ENCODE results near the gene GPC1.

Gene GPC1

DNA sequence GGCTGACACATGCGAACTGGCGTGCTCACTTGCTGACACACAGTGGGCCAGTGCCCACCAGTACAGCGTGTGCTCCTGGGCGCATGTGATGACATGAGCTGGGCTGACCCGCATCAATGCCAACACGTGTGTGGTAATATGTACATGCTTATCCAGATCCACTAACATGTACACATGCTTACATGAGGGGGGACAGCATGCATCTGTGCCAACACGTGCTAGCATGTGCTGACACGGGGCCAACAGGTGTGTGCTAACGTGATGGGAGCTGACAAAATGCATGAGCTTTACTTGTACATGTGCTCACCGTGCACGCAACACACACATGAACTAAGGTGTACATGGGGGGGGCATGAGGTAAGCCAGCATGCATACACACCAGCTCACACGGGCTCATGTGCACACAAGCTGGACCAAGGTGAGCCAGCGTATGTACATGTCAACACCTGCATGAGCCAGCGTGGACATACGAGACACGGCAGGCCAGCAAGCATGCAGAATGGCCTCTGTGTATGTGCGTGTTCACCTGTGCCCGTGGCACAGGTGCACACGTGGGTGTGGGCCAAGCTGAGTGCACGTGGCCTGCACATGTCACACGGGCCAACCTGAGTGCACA lies 28.5 kb downstream of the GPC1 start:
- no peak for DNase-seq (ENCODE audit: low spot score)
- TF ChIP-seq, protein P1, sequence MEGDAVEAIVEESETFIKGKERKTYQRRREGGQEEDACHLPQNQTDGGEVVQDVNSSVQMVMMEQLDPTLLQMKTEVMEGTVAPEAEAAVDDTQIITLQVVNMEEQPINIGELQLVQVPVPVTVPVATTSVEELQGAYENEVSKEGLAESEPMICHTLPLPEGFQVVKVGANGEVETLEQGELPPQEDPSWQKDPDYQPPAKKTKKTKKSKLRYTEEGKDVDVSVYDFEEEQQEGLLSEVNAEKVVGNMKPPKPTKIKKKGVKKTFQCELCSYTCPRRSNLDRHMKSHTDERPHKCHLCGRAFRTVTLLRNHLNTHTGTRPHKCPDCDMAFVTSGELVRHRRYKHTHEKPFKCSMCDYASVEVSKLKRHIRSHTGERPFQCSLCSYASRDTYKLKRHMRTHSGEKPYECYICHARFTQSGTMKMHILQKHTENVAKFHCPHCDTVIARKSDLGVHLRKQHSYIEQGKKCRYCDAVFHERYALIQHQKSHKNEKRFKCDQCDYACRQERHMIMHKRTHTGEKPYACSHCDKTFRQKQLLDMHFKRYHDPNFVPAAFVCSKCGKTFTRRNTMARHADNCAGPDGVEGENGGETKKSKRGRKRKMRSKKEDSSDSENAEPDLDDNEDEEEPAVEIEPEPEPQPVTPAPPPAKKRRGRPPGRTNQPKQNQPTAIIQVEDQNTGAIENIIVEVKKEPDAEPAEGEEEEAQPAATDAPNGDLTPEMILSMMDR (IDR thresholded peaks at IDR 0.05; ENCODE audit: extremely low read depth, insufficient read depth, missing control alignments), result no peak
- in situ Hi-C loops (cut with MboI; ENCODE audit: low pct_unique_long_range_greater_than_20kb, low sequenced_read_pairs, unreplicated experiment), result no loop called here

DNA sequence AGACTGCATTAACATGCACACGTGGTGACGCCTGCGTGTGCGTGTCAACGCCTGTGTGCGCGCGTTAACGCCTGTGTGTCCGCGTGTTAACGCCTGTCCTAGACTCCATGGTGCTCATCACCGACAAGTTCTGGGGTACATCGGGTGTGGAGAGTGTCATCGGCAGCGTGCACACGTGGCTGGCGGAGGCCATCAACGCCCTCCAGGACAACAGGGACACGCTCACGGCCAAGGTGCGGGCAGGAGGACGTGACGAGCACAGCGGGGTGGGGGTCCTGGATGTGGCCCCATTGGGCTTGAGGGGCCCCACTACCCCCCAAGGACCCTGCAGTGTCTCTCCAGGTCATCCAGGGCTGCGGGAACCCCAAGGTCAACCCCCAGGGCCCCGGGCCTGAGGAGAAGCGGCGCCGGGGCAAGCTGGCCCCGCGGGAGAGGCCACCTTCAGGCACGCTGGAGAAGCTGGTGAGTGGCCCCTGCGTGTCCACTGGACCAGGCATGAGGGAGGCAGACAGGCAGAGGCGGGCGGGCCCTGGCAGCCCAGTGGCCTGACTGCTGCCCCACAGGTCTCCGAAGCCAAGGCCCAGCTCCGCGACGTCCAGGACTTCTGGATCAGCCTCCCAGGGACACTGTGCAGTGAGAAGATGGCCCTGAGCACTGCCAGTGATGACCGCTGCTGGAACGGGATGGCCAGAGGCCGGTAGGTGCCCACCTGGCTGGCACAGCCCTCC lies 29.2 kb downstream of the GPC1 start:
- no peak for DNase-seq (ENCODE audit: low spot score)
- in situ Hi-C loops (cut with MboI; ENCODE audit: low pct_unique_long_range_greater_than_20kb, low sequenced_read_pairs, unreplicated experiment), result no loop called here
- TF ChIP-seq, protein P1 (IDR thresholded peaks at IDR 0.05; ENCODE audit: extremely low read depth, insufficient read depth, missing control alignments), result no peak

- DNase-seq (ENCODE audit: low spot score), result no peak
Measured at GRCh38 chr2:240465268-240465764, 29.9 kb downstream of the GPC1 start.

GRCh38 chr2:240465765-240466578 lies 30.5 kb downstream of the GPC1 start:
- TF ChIP-seq, protein P1 (IDR thresholded peaks at IDR 0.05; ENCODE audit: extremely low read depth, insufficient read depth, missing control alignments), result no peak
- DNase-seq (ENCODE audit: low spot score), result no peak
- in situ Hi-C loops (cut with MboI; ENCODE audit: low pct_unique_long_range_greater_than_20kb, low sequenced_read_pairs, unreplicated experiment), result no loop called here

More at GRCh38 chr2:240465268-240465764, 29.9 kb downstream of the GPC1 start:
- TF ChIP-seq, protein P1 (IDR thresholded peaks at IDR 0.05; ENCODE audit: extremely low read depth, insufficient read depth, missing control alignments), result no peak
- in situ Hi-C loops (cut with MboI; ENCODE audit: low pct_unique_long_range_greater_than_20kb, low sequenced_read_pairs, unreplicated experiment), result no loop called here

GRCh38 chr2:240466579-240467148 lies 31.2 kb downstream of the GPC1 start:
- TF ChIP-seq, protein P1 (IDR thresholded peaks at IDR 0.05; ENCODE audit: extremely low read depth, insufficient read depth, missing control alignments), result no peak
- DNase-seq (ENCODE audit: low spot score), result no peak
- in situ Hi-C loops (cut with MboI; ENCODE audit: low pct_unique_long_range_greater_than_20kb, low sequenced_read_pairs, unreplicated experiment), result no loop called here

DNA sequence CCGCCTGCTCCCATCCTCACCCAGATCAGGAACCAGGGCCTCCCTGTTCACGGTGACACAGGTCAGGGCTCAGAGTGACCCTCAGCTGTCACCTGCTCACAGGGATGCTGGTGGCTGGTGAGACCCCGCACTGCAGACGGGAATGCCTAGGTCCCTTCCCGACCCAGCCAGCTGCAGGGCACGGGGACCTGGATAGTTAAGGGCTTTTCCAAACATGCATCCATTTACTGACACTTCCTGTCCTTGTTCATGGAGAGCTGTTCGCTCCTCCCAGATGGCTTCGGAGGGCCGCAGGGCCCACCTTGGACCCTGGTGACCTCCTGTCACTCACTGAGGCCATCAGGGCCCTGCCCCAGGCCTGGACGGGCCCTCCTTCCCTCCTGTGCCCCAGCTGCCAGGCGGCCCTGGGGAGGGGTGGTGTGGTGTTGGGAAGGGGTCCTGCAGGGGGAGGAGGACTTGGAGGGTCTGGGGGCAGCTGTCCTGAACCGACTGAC lies 31.7 kb downstream of the GPC1 start:
- TF ChIP-seq, protein P1 (IDR thresholded peaks at IDR 0.05; ENCODE audit: extremely low read depth, insufficient read depth, missing control alignments), result no peak
- DNase-seq (ENCODE audit: low spot score), result no peak
- in situ Hi-C loops (cut with MboI; ENCODE audit: low pct_unique_long_range_greater_than_20kb, low sequenced_read_pairs, unreplicated experiment), result no loop called here
